Fibroblast of mammary gland (primary cell): ENCODE measurements around the gene FHIT.

ENCODE experiments used
- DNase-seq: peaks from one replicate; pipeline ENCODE4 v3.0.0-alpha.2; 2010; ENCODE audit warnings: low read depth
- H3K4me3 ChIP-seq: 2 replicates; pipeline ENCODE4 v1.5.1; 2011; ENCODE audit warnings: low read depth, mild to moderate bottlenecking, low read length, moderate library complexity; ENCODE audit not compliant: control insufficient read depth
- TF ChIP-seq, protein P1 (sequence below): conservative IDR thresholded peaks from 2 replicates; pipeline ENCODE4 v1.5.1; 2011; ENCODE audit warnings: low read depth, low read length, inconsistent platforms; ENCODE audit not compliant: control insufficient read depth, insufficient read depth

Gene FHIT

DNA sequence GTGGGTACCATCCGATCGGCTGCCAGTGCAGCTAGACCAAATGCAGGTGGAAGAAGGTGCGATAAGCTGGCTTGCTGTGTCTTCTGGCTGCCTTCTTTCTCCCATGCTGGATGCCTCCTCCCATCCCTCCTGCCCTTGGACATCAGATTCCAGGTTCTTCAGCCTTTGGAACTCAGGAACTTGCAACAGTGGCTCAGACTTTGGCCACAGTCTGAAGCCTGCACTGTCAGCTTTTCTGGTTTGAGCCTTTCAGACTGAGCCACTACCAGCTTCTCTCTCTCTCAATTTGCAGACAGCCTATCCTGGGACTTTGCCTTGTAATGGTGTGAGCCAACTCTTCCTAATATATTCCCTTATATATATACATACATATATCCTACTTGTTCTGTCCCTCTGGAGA, 485.5 kb downstream of the FHIT start:
- TF ChIP-seq, protein P1, sequence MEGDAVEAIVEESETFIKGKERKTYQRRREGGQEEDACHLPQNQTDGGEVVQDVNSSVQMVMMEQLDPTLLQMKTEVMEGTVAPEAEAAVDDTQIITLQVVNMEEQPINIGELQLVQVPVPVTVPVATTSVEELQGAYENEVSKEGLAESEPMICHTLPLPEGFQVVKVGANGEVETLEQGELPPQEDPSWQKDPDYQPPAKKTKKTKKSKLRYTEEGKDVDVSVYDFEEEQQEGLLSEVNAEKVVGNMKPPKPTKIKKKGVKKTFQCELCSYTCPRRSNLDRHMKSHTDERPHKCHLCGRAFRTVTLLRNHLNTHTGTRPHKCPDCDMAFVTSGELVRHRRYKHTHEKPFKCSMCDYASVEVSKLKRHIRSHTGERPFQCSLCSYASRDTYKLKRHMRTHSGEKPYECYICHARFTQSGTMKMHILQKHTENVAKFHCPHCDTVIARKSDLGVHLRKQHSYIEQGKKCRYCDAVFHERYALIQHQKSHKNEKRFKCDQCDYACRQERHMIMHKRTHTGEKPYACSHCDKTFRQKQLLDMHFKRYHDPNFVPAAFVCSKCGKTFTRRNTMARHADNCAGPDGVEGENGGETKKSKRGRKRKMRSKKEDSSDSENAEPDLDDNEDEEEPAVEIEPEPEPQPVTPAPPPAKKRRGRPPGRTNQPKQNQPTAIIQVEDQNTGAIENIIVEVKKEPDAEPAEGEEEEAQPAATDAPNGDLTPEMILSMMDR = no peak
- DNase-seq = no peak
- no peak overlapping the region for H3K4me3 ChIP-seq

DNA sequence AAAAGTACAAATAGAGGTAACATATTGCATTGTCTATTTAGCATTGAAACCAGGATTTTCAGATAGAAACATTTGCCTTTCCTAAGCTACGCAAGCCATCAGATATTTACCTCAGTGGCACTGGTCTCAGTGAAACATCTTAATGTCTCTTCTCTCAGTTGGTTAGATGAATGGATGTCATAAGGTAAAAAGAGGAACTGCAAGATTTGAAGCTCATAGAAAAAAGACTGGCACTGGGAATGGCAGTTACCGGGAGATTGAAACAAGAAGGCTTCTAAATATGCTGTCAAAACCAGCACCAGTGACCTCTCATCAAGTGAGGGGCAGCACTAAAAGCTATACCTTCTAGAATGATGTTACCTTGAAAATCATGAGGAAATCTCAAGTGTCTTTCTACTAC, 486.4 kb downstream of the FHIT start:
- TF ChIP-seq, protein P1 = no peak
- DNase-seq = no peak
- H3K4me3 ChIP-seq = no peak overlapping the region

DNA sequence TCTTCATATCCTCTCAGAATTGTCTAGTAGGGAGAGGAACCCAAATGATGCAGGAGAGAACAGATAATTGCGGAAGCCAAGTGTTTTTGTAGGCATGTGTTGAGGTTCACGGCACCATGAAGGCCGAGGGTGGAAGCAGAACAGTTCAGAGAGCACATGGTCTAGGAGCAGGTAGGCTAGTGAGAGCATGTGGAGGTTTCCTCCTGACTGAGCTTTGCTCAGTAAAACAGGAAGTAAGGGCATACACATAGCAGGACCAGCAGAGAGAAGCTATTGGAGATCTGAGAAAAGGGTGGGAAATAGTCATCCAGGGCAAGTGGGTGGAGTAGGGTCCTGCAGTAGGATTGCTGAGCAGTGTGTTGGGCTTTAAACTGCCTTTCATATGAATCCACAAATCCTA, 491.1 kb downstream of the FHIT start:
- DNase-seq = no peak
- TF ChIP-seq, protein P1 = no peak
- no peak overlapping the region for H3K4me3 ChIP-seq

GRCh38 chr3:60759439-60759838, 491.8 kb downstream of the FHIT start:
- DNase-seq = no peak
- TF ChIP-seq, protein P1 = no peak
- H3K4me3 ChIP-seq = no peak overlapping the region

DNA sequence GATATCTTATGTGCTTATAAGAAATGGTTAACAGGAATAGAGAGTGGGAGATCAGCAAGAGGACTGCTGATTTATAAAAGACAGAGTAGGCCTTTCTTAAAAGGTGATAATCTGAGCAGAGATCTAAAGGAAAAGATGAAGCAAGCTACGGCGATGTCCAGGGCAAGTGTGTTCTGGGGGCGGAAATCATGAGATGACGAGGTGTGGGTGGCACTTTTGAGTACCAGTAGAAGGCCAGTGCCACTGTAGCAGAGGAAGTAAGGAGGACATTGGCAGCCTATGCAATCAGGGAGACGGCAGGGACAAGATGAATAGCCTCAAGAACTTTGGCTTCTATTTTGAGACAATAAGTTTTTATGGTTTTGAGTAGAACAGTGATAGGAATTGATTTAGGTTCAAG, 492.4 kb downstream of the FHIT start:
- no peak overlapping the region for H3K4me3 ChIP-seq
- TF ChIP-seq, protein P1 = no peak
- no peak for DNase-seq

DNA sequence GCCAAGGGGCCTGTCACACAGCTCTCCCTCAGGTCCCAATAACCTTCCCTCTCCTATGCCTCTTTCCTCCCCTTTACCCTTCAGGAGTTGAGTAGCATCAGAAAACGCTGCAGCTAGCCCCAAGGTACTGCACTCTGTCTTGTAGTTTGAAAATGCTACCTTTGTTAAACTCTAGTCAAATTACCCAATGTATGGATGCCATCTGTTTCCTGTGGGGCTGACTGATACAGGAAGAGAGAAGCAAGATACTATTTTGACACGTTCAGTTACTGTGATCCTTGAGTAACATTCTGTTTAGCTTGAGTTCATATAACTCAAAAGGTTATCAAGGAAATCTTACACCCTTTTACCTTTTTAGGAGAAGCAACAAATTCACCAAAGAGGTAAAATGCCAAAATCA, 493.1 kb downstream of the FHIT start:
- no peak for DNase-seq
- TF ChIP-seq, protein P1 = no peak
- H3K4me3 ChIP-seq = no peak overlapping the region

- no peak for DNase-seq
- H3K4me3 ChIP-seq = no peak overlapping the region
Measured at GRCh38 chr3:60757724-60758123, 493.5 kb downstream of the FHIT start.

More at GRCh38 chr3:60757724-60758123, 493.5 kb downstream of the FHIT start:
- TF ChIP-seq, protein P1 = no peak
